Uterus (tissue), 4 donors: ENCODE data around the gene FRZB. TPM values are rescaled to one million over a fixed set of nuclear protein-coding genes. Genes with fewer than 3 reads are reported as not detected.
"Not testable (repeated sequence)": the region's sequence is repeated elsewhere in the genome, so short reads cannot be mapped to it uniquely, and the experiment has no call there.

Experiments
- DNase-seq, 2 donors: peaks; one replicate each; pipeline ENCODE4 v3.0.0-alpha.2; 2019 to 2020
- H3K27ac ChIP-seq, 2 donors: fragments of 200-600 bp; sonication (generic); 1 replicate in 1 of 2; 2 replicates in 1 of 2; pipeline ENCODE4 v1.5.1; 2016 to 2018
- H3K27me3 ChIP-seq, 2 donors: fragments of 200-600 bp; sonication (generic); one replicate each; pipeline ENCODE4 v1.5.1; 2018 to 2019; ENCODE audit warnings: control low read depth in 1 of 2
- H3K36me3 ChIP-seq, 2 donors: fragments of 200-600 bp; sonication (generic); one replicate each; pipeline ENCODE4 v1.5.1; 2019; ENCODE audit warnings: control low read depth in 1 of 2
- H3K4me1 ChIP-seq, 2 donors: fragments of 200-600 bp; sonication (generic); one replicate each; pipeline ENCODE4 v1.5.1; 2018 to 2019; ENCODE audit warnings: control low read depth in 1 of 2
- H3K4me3 ChIP-seq, 2 donors: fragments of 200-600 bp; sonication (generic); 1 replicate in 1 of 2; 2 replicates in 1 of 2; pipeline ENCODE4 v1.5.1; 2018 to 2019; ENCODE audit warnings: mild to moderate bottlenecking in 1 of 2
- H3K9me3 ChIP-seq, 2 donors: fragments of 200-600 bp; sonication (generic); one replicate each; pipeline ENCODE4 v1.5.1; 2019; ENCODE audit warnings: control low read depth in 1 of 2
- CTCF ChIP-seq, 4 experiments: fragments of 200-600 bp in 2 of 4; fragments of 450-650 bp in 2 of 4; sonication (generic) in 2 of 4; IDR thresholded peaks; one replicate each; pipeline ENCODE4 v1.5.1; 2016 to 2019; ENCODE audit warnings: antibody characterized with exemption in 4 of 4, mild to moderate bottlenecking in 2 of 4, moderate library complexity in 1 of 4
- POLR2A ChIP-seq, 2 donors: fragments of 450-650 bp; IDR thresholded peaks; one replicate each; pipeline ENCODE4 v1.6.1; 2016; ENCODE audit warnings: antibody characterized with exemption in 2 of 2, mild to moderate bottlenecking in 1 of 2, moderate library complexity in 1 of 2
- intact Hi-C: fragments of 100-400 bp; cut with DNase I; formaldehyde crosslinking; loops from one replicate; pipeline ENCODE4 v1.15.1; 2023; ENCODE audit warnings: low total_unique reads
- total RNA-seq, 4 donors: library from RNA; depleted of rRNA in 3 of 4; stranded (reverse); fragments of >200 nt in 3 of 4; gene quantifications; one replicate each; pipeline versions ENCODE4 v1.1.0 to v1.2.4, GENCODE V29; 2014 to 2023
- donor health status: DM: yes; HTN: yes; CAD: no.

FRZB gene
- total RNA-seq, 4 donors from 2014 or later: 0.29 to 15.1 (median 7.3) TPM

DNA sequence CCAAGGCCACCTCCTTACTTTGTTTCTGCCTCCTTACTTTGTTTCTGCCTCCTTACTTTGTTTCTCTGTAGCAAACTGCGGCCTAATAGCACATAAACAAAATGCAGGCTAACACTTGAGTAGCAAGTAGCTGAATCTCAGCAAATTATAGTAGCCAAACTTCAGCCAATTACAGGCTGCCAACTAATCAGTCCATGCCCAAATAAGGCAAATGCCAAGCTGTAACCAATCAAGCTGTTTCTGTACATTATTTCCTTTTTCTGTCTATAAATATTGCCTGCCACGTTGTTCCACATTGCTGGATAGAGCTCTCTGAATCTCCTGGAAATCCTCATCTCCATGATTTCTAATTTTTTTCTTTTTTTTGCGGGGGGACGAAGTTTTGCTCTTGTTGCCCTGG is 28.7 kb upstream of the FRZB start:
- Histone ChIP-seq H3K4me1 (no peaks in the 10 kb centered on the region), H3K9me3 (no peaks in the 10 kb centered on the region), H3K4me3 (no peak overlapping the region), H3K27me3 (no peaks in the 10 kb centered on the region), H3K27ac (no peak overlapping the region), H3K36me3 (no peaks in the 10 kb centered on the region)
- TF ChIP-seq POLR2A (IDR thresholded peaks at IDR 0.05) (no peak), CTCF (IDR thresholded peaks at IDR 0.05) (no peak)
- DNase-seq: no peak
- intact Hi-C loops: no loop called here

GRCh38 chr2:182894174-182894573 is 27.7 kb upstream of the FRZB start:
- no peaks in the 10 kb centered on the region for H3K36me3 ChIP-seq
- no peak overlapping the region for H3K27ac ChIP-seq
- TF ChIP-seq POLR2A (IDR thresholded peaks at IDR 0.05) (no peak), CTCF (IDR thresholded peaks at IDR 0.05) (no peak)
- H3K4me1 ChIP-seq: no peaks in the 10 kb centered on the region
- no peak for DNase-seq
- no peak overlapping the region for H3K4me3 ChIP-seq
- H3K9me3 ChIP-seq: no peaks in the 10 kb centered on the region
- H3K27me3 ChIP-seq: no peaks in the 10 kb centered on the region
- intact Hi-C loops: no loop called here

DNA sequence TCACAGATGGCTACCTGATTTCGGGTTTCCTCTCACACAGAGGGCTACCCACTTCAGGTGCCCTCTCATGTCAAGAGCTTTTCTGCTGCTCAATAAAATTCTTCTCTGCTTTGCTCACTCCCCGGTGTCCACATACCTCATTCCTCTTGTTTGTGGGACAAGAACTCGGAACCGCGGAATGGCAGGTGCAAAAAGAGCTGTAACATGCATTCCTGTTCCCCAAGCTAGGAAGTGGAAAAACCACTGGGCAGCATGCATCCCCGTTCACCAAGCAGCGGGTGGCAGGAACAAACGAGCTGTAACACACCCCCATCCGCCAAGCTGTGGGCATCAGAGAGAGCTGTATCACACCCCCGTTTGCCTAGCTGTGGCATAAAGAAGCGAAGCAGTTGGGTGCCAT is 27.2 kb upstream of the FRZB start:
- no peak for DNase-seq
- no peaks in the 10 kb centered on the region for H3K36me3 ChIP-seq
- no peak overlapping the region for H3K4me3 ChIP-seq
- no peak overlapping the region for H3K27ac ChIP-seq
- no peaks in the 10 kb centered on the region for H3K27me3 ChIP-seq
- no peak for TF ChIP-seq POLR2A (IDR thresholded peaks at IDR 0.05)
- no peak for TF ChIP-seq CTCF (IDR thresholded peaks at IDR 0.05)
- no peaks in the 10 kb centered on the region for H3K9me3 ChIP-seq
- H3K4me1 ChIP-seq: no peaks in the 10 kb centered on the region
- intact Hi-C loops: no loop called here

DNA sequence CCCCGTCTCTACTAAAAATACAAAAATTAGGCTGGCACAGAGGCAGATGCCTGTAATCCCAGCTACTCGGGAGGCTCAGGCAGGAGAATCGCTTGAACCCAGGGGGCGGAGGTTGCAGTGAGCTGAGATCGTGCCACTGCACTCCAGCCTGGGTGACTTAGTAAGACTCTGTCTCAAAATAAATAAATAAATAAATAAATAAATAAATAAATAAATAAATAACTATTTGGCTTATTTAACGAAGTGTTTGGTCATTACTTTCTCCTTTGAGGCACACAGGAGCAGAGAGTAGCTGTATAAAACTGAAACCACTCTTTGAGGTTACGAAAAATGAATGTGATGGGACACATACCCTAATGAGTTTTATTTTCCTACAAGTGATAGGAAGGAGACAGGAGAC is 26.6 kb upstream of the FRZB start:
- DNase-seq, H3K9me3 ChIP-seq, H3K4me3 ChIP-seq, H3K36me3 ChIP-seq, H3K27me3 ChIP-seq, H3K27ac ChIP-seq, intact Hi-C loops, H3K4me1 ChIP-seq: not testable (repeated sequence)

- DNase-seq: no peak
- Histone ChIP-seq H3K27me3 (no peaks in the 10 kb centered on the region), H3K4me3 (no peak overlapping the region), H3K36me3 (no peaks in the 10 kb centered on the region), H3K27ac (no peak overlapping the region), H3K4me1 (no peaks in the 10 kb centered on the region), H3K9me3 (no peaks in the 10 kb centered on the region)
- intact Hi-C loops: no loop called here
- TF ChIP-seq POLR2A (IDR thresholded peaks at IDR 0.05): no peak
- TF ChIP-seq CTCF (IDR thresholded peaks at IDR 0.05): no peak
These were observed 25.2 kb upstream of the FRZB start for GRCh38 chr2:182891611-182892010.

DNA sequence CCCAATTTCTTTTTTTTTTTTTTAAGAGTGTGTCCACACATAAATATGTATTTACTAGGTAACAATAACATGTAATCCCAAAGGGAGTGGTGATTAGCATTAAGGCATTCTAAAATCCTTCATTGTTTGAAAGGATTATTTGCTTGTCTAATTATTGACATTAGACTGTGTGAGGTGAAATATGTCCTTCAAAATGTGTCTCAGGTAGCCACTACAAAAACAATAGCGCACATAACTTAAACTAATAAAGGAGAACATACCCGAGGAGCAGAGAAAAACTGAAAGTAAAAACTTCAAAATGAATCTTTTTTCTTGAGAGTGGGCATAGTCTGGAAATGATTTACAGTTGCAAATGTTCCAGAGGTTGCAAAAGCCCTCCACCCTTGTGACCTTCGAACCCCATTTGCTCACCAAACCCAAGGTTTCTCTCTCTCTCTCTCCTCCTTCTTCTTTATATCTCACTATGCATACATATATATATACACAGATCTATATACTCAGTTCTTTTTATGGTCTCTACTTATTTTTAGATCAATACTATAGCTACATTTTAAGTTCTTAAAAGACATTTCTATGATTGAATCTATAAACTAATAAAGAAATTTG is 24.4 kb upstream of the FRZB start:
- H3K27ac ChIP-seq: no peak overlapping the region
- H3K4me1 ChIP-seq: no peaks in the 10 kb centered on the region
- H3K36me3 ChIP-seq: no peaks in the 10 kb centered on the region
- DNase-seq: no peak
- intact Hi-C loops: no loop called here
- TF ChIP-seq POLR2A (IDR thresholded peaks at IDR 0.05) (no peak), CTCF (IDR thresholded peaks at IDR 0.05) (no peak)
- no peaks in the 10 kb centered on the region for H3K9me3 ChIP-seq
- no peak overlapping the region for H3K4me3 ChIP-seq
- no peaks in the 10 kb centered on the region for H3K27me3 ChIP-seq
